ENCODE data around the gene FOXN4. TPM values are rescaled to one million over a fixed set of nuclear protein-coding genes. Genes with fewer than 3 reads are reported as not detected.

The FOXN4 gene
- polyA plus RNA-seq, 1 donor, result 0.12 TPM

DNA sequence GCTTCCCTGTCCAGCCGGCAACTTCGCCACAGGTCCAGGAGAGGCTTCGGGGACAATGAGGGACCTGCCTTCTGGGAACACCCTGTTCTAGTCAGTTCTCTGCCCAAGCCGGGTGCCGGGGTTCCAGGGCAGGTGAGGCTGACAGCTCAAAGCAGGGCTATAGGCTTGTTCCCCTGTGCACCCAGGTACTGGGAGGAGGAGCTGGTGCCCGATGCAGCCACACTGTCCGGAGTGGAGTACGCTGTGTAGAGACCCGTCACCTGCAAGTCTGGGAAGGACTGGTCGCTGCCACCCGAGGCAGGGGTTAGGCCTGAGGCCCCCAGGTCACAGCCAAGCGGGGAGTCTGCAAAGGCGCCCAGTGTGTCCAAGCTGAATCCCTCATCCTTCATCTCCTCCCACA lies 29.6 kb downstream of the FOXN4 start:
- no peak for DNase-seq

DNA sequence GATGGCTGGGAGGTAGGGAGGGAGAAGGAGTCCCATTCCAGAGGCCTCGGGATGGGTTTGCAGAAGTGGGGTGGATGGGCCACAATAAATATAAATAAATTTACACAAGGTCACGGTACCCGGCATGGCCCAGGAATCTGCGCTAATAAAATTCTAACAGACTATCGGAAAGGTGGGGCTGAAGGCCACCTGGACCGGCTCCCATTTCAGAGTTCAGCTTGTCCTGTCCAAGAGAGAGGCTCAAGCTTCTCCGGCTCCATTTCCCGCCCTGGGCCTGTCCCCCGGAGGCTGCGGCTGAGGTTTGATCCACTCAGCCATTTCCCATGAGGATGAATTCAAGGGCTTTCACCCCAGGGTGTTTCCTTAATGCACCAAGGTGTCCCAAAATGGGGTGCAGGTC lies 30.2 kb downstream of the FOXN4 start:
- no peak for DNase-seq

GRCh38 chr12:109277899-109278762 lies 31.0 kb downstream of the FOXN4 start:
- DNase-seq, result peak; percentile 67

DNA sequence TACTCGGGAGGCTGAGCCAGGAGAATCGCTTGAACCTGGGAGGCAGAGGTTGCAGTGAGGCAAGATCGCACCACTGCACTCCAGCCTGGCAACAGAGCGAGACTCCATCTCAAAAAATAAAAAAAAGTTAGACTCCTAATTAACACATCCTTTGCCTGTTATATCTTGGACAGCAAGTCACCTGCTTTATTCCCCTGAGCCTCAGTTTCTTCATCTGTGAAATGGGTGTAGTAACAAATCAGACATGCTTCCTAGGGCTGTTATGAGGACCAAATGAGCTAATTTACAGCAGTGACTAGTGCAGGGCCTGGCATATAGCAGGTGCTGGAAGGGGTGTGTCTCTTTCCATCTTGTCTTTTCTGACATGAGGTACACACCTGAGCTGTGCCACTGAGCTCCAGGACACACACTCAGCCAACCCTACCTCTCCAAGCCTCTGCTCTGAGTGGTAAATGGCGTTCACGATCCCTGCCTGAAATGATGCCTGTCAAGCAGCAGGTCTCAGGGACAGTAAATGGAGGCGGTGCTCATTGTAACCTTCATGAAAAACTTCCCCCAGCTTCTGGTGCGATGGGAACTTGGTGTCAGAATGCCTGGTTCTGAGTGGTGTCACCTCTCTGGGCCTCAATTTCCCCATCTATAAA lies 31.7 kb downstream of the FOXN4 start:
- no peak for DNase-seq

DNA sequence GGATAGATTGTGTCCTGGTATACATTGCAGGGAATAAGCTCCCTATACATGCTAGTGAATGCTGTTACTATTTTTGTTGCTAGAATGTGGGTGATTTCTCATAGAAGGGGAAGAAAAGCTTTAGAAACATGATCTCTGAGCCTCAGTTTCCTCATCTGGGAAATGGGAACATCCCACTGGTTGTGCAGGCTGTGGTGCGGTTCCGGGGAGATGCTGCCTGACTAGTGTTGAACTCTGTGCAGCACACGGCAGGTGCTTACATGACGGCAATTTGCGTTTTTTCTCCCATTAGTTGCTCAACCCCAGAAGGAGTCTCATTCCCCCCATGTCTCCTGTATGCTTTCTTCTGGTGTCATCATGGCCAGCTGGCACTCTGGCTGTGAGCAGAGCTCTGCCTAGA lies 32.9 kb downstream of the FOXN4 start:
- DNase-seq, result no peak

DNA sequence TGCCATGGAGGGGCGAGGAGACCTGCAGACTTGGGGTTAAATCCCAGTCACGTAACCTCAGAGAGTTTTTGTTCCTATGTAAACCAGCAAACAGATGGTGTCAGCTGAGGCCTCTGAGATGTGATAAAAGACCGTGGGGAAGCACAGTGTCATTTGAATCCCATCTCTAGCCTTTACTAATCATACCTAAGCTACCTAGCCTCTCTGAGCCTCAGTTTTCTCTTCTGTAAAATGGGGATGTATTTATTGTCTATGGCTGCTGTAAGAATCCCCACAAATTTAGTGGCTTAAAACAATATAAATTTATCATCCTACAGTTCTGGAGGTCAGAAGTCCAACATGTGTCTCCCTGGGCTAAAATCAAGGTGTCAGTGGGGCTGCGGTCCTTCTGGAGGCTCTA lies 33.9 kb downstream of the FOXN4 start:
- DNase-seq, result no peak

DNA sequence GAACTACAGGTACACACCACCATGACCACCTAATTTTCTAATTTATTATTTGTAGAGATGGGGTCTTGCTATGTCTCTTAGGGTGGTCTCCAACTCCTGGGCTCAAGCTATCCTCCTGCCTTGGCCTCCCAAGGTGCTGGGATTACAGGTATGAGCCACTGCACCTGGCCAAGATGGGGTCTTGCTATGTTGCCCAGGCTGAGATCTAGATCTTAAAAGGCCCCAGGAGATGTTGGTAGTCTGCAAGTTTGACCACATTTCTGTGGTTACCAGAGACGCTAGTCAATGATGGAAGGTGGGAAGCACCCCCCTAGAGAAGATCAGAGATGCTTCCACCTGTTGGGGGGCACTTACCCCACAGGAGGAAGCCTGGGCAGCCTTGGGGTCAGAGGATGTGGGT lies 34.7 kb downstream of the FOXN4 start:
- no peak for DNase-seq

DNA sequence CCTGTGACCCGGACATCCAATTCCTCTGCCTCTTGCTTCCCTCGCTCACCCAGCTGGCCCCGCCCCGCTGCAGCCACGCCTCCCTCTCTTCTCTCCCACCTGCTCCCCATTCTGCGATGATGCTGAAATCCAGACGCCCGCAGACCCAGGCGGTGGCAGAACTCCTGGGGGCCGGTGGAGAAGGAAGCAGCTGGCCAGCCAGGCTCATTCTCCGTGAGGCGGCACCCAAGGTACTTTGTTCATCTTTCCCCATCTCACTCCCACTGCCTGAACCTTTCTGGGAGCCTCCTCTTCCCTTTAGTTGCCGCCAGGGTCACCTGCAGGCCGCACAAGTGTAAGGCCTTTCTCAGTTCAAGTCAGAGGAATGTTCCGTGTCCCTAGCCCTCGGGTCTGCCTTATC lies 35.7 kb downstream of the FOXN4 start:
- no peak for DNase-seq

DNA sequence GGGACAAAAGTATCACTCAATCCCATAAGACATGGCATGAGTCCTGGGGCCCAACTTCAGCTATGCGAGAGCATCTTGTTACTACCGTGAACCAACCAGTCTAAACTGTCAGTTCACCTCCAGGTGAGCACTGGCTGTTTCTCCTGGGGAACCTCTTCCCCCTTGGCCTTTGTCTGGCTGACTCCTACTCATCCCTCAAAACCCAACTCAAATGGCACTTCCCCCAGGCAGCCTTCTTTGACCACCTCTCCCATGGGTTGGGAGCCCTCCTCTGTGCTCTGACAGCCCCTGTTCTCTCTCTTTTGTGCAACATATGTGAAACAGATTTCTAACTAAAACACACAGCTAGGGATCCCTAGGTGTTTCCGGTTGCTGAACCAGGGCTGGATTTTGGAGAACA lies 37.7 kb downstream of the FOXN4 start:
- DNase-seq, result no peak

DNA sequence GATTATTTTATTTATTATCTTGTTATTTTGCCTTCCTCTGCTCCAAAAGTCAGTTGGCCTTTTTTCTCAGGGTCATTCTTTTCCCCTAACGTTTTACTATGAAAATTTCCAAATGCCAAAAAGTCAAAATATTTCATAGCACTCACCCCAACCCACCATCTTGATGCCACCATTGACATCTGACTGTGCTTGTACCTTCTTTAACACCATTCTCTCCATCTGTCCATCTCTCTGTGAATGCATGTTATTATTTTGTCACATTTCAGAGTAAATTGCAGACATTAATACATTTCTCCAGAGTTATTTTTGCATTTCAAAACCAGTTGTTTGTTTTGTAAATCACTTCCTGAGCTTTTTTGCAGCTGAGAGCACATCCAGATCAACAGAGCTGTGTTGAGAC lies 38.6 kb downstream of the FOXN4 start:
- no peak for DNase-seq

DNA sequence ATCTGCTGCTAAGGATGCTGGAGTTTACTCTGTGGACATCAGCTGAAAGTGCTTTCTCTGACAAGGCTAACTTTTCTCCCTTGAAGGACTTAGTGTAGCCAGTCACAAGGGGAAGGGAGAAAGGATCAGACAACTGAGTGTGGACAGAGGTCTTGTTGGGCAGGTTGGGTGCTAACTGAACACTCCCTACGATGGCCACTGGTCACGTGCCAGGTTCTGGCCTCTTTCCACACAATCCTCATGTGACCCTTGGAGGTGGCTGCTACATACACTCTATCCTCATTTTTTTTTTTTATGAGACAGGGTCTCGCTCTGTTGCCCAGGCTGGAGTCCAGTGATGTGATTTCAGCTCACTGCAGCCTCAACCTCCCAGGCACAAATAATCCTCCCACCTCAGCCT lies 39.7 kb downstream of the FOXN4 start:
- DNase-seq, result no peak

GRCh38 chr12:109268896-109269295 lies 40.2 kb downstream of the FOXN4 start:
- DNase-seq, result no peak

GRCh38 chr12:109267361-109267760 lies 41.7 kb downstream of the FOXN4 start:
- no peak for DNase-seq

GRCh38 chr12:109266106-109266879 lies 42.8 kb downstream of the FOXN4 start:
- no peak for DNase-seq

GRCh38 chr12:109264943-109265650 lies 44.0 kb downstream of the FOXN4 start:
- no peak for DNase-seq

DNA sequence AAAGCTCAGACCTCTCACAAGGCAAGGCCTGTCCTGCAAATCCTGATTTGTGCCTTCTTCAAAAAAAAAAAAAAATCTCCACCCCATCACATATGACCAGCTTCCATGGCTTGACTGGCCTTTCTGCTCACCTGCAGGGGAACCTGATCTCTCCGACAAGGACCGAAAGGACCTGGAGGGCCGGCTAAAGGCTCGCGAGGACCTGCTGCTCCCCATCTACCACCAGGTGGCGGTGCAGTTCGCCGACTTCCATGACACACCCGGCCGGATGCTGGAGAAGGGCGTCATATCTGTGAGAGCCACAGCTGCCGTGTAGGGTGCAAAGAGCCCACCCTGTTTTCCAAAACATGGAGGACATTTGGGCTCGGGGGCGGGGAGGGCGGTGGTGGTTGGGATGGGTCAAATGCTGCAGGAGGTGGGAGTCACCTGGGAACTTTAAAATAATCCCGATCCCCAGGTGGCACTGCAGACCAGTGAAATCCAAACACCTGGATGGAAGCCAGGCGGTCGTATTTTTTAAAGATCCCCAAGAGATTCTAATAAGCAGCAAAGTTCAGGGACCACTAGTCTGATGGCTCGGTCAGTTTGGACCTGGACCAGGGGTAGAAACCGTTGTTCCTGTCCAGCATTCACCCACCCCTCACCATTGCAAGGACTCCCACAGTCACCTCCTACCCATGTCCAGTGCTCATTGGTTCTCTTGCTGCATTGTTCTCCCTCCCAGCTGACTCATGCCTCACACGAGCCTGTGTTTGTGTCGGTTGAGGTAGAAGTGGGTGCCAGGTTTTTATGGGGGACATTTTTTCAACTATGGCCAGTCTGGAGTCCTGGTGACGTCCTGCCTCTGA lies 44.8 kb downstream of the FOXN4 start:
- DNase-seq, result peak; percentile 58

DNA sequence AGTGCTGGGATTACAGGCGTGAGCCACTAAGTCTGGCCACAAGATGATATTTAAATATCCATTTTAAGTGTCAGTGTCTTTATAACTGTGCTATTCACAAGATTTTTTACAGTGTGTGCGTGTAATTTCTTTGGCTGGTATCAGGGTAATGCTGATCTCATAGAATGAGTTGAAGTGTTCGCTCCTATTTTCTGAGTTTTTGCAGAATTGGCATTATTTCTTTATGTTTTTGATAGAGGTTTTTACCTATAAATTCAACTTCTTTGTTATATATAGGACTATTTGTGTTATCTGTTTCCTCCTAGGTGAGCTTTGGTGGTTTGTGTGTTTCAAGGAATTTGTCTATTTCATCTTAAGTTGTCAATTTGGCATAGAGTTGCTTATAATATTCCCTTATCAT lies 45.6 kb downstream of the FOXN4 start:
- no peak for DNase-seq

- no peak for DNase-seq
These were observed 47.1 kb downstream of the FOXN4 start for GRCh38 chr12:109261939-109262338.

- no peak for DNase-seq
These were observed 48.0 kb downstream of the FOXN4 start for GRCh38 chr12:109261087-109261486.

GRCh38 chr12:109259545-109259895 lies 49.6 kb downstream of the FOXN4 start:
- DNase-seq, result no peak

- DNase-seq, result no peak
These were observed 50.2 kb downstream of the FOXN4 start for GRCh38 chr12:109258607-109259544.

All from hindlimb muscle (tissue), 1 donor.